ENCODE data around the gene WNT7A. TPM values are rescaled to one million over a fixed set of nuclear protein-coding genes. Genes with fewer than 3 reads are reported as not detected.
A peak's percentile ranks its signal among the peaks of the same experiment; 100 is the strongest.

WNT7A gene
- total RNA-seq, 1 experiment from 2014 or later, result 0.34 TPM

GRCh38 chr3:13882876-13883275 lies 3.0 kb upstream of the WNT7A start (continued):
- TF ChIP-seq TCF7L2 (IDR thresholded peaks at IDR 0.05; ENCODE audit: borderline replicate concordance, extremely low read depth, insufficient read depth, insufficient read length) (no peak), CTCF (IDR thresholded peaks at IDR 0.05 in 2 of 3, conservative IDR thresholded peaks at IDR 0.05 in 1 of 3; ENCODE audit: borderline replicate concordance in 1 of 3, insufficient read depth in 1 of 3, low read depth in 2 of 3, low read length in 2 of 3) (no peak), CBX3 (IDR thresholded peaks at IDR 0.05; ENCODE audit: low read depth) (no peak), EZH2phosphoT487 (IDR thresholded peaks at IDR 0.05; ENCODE audit: borderline replicate concordance) (no peak), ELF1 (IDR thresholded peaks at IDR 0.05; ENCODE audit: borderline replicate concordance, low read depth) (no peak)

DNA sequence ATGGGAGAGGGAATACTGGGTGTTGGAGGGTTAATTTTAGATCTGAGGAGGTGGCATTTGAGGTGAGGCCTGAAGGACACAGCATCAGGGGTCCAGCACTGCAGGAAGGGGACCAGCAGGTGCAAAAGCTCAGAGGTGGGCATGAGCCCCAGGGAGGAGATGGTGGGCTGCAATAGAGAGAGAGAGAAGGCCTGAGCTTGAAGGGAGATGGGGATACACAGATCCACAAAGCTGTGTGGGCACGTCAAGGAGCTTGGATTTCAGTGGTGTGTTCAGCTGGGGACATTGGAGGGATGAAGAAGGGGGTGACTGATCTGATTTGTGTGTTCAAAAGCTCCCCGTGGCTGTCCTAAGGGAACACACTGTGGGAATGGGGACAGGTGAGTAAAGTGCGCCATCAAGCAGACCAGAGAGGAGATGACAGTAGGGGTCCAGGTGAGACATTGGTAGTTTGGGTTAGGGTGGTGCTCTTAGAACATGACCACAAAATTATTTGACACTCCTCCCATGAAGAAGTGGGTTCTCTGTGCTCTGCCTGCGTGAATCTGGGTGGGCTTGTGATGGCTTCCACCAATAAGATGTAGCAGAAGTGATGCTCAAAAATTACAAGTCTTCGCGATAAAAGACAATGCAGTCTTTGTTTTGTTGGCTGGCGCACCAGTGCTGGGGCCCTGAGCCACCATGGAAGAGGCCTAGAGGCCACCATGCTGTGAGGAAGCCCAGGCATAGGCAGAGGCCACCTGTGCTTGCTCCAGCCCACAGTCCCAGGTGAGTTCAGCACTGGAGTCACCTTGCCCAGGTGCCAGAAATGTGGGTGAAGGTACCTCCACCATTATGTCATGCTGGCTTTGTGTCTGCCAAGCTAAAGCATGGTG lies 1.9 kb upstream of the WNT7A start:
- ChIA-PET CTCF (interaction anchor here (1.3 to 15.0 kb wide), 3 partner anchors 208 to 233 kb away, joined by 4 to 297 read pairs (median 5); no protein-coding TSS in a partner anchor), POLR2A (no interaction called here), RAD21 (ENCODE audit: low non-redundant PET in 1 of 2, low total read pairs in 2 of 2, uncharacterized antibody in 2 of 2, unreplicated experiment in 2 of 2) (interaction anchor here in 1 of 2 experiments (2.2 kb wide), 1 partner anchor 224 kb away, joined by 21 read pairs; no protein-coding TSS in a partner anchor)
- Histone ChIP-seq H3K4me3 (replicated peaks in 1 of 2; ENCODE audit: low read depth in 1 of 2, low read length in 2 of 2) (no peak overlapping the region), H3K9ac (ENCODE audit: low read length) (no peak overlapping the region), H3K4me2 (ENCODE audit: low read length) (no peak overlapping the region), H3K9me2 (ENCODE audit: insufficient read depth) (no peaks in the 10 kb centered on the region), H3K9me3 (ENCODE audit: control insufficient read depth in 1 of 2, insufficient read depth in 1 of 2, low read depth in 1 of 2, low read length in 2 of 2) (no peaks in the 10 kb centered on the region), H4K20me1 (ENCODE audit: insufficient read depth) (no peaks in the 10 kb centered on the region), H3K4me1 (ENCODE audit: control insufficient read depth in 1 of 2, insufficient read depth in 2 of 2, low read length in 2 of 2) (peaks cover 5 to 33% of the 10 kb centered on the region in 2 experiments; a peak in 3 of 4 replicates), H3K36me3 (ENCODE audit: control insufficient read depth in 1 of 2, insufficient read depth in 2 of 2, low read length in 2 of 2) (no peaks in the 10 kb centered on the region), H3K79me2 (ENCODE audit: insufficient read depth, low read length) (no peaks in the 10 kb centered on the region), H3K27ac (ENCODE audit: low read depth, low read length) (no peak overlapping the region), H3K27me3 (ENCODE audit: insufficient read depth, low read length) (peaks cover 24% of the 10 kb centered on the region), H2AFZ (ENCODE audit: low read depth, low read length, poor library complexity, severe bottlenecking) (no peak overlapping the region)
- TF ChIP-seq EGR1 (IDR thresholded peaks at IDR 0.05; ENCODE audit: low read depth), result no peak
- no peak for TF ChIP-seq ZNF274 (IDR thresholded peaks at IDR 0.05; ENCODE audit: low read depth, low read length)
- TF ChIP-seq CTCF (IDR thresholded peaks at IDR 0.05 in 2 of 3, conservative IDR thresholded peaks at IDR 0.05 in 1 of 3; ENCODE audit: borderline replicate concordance in 1 of 3, insufficient read depth in 1 of 3, low read depth in 2 of 3, low read length in 2 of 3), result no peak
- TF ChIP-seq, protein P1, sequence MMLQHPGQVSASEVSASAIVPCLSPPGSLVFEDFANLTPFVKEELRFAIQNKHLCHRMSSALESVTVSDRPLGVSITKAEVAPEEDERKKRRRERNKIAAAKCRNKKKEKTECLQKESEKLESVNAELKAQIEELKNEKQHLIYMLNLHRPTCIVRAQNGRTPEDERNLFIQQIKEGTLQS (IDR thresholded peaks at IDR 0.05), result no peak
- 0 out of 2 replicates have a peak, but pooled peaks have one; percentile 10 for TF ChIP-seq RAD21 (IDR thresholded peaks at IDR 0.05; ENCODE audit: low read depth)
- intact Hi-C loops (cut with micrococcal nuclease), result loop anchor here (10.0 kb wide), 2 partner anchors 117 to 787 kb away; no protein-coding TSS in a partner anchor
- ATAC-seq (no peak), DNase-seq (ENCODE audit: low read depth, low spot score) (no peak)
- BruUV-seq (replicated peaks), result no TSS peak
